ENCODE data around the gene PLSCR3.

- no peak for TF ChIP-seq CTCF (IDR thresholded peaks at IDR 0.05)
- TF ChIP-seq POLR2AphosphoS5 (IDR thresholded peaks at IDR 0.05): no peak
Observed at GRCh38 chr17:7414837-7415236, 20.5 kb upstream of the PLSCR3 start.

Measured in gastroesophageal sphincter (tissue), 3 donors.